Stimulated activated CD8-positive, alpha-beta memory T cell treated with anti-CD3 and anti-CD28 coated beads, Interleukin-15, amount 100 ng/mL, for 1 hour (primary cell): Measurements from ENCODE around the gene ZBTB47.

Source experiments
- DNase-seq: peaks from one replicate; pipeline ENCODE4 v3.0.0-alpha.2; 2020; ENCODE audit warnings: low read depth

ZBTB47 gene

DNA sequence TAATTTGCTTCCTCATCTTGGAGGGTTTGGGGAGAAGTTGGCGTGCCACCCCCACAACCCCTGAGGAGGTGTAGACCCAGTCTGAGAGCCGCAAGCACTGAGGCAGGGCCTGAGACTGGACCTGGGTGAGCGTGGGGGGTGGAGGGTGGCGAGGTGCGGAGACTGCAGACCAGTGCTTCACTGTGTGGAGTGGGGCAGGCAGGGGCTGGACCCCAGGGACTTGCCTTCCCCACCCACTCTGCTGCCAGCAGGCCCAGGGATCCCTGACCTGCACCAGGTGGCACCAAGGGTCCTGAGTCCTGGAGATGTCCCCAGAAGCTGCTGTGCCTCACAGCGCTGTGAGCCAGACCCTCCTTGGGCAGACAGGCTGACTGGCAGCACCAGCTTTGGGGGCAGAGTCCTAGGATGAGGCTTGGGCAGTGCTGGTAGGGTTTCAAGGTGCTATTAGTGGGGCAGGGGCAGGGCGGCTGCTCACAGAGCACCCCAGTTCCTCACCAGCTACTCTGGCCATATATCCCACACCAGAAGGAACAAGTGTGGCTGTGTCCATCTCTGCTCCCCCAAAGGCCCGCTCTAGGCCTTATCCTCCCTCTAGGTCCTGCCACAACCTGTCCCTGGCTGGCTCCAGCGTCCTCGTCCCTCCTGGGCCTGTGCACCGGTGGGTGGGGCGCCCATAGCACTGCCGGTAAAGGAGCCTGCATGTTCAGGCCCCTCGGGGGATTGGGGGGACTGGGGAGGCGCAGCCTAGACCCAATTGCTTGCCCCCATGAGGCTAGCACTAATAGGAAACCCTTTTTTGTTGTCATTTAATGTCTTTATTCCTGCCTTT is 11.8 kb downstream of the ZBTB47 start:
- DNase-seq: no peak

- DNase-seq: no peak
These were observed 12.5 kb downstream of the ZBTB47 start for GRCh38 chr3:42666022-42666421.

DNA sequence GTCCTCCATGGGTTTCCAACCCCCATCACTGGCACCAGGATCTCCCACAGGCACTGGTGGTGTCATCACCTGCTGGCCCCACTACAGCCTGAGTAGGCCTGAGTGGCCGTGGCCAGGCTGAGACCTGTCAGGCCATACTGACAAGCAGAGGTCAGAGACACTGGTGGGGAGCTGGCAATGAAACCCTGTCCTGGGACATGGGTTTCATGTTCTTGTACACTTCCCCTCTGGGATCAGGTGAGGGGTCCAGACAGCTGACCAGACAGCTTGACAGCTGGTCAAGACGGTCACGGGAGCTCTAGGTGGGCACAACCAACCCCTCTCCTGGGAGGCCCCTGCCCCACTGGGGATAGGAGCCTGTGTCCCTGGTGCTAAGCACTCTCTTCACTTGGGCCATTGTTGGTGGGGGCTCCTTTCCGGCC is 13.1 kb downstream of the ZBTB47 start:
- DNase-seq: no peak

- DNase-seq: no peak
These were observed 13.6 kb downstream of the ZBTB47 start for GRCh38 chr3:42667096-42667522.

GRCh38 chr3:42667523-42668412 is 14.3 kb downstream of the ZBTB47 start:
- DNase-seq: no peak

DNA sequence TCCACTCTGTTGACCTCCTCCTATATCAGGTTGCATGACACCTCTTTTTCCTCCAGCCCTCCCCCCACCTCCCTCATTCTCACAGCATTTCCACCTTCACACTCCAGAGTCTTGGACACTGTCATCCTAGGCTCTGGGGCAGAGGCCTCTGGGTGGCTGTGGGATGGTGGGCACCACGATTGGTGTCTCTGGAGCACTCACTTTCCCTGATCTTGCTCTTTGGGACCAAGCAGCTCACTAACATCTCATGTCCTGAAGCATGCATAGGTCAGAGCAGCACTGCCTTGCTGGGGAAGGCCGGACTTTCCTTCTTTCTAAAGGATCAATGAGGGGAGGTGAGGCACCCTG is 14.9 kb downstream of the ZBTB47 start:
- DNase-seq: no peak

DNA sequence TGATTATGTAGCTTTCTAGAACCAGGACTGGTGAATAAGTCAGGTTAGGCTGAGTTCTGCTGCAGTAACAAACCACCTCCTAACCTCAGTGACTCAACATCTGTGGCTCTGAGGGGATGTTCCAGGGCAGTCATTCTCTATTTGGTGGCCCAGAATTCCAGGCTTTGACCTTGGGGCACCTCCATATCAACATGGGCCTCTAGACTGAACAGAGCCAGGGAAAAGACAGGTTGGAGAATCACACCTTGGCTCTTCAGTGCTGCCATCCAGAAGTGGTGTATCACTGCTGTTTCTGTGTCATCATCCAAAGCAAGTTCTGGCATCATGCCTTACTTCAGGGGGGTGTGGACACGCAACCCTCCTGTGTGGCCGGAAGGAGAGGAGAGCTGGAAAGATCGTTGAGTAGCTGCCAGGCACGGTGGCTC is 15.3 kb downstream of the ZBTB47 start:
- DNase-seq: no peak

DNA sequence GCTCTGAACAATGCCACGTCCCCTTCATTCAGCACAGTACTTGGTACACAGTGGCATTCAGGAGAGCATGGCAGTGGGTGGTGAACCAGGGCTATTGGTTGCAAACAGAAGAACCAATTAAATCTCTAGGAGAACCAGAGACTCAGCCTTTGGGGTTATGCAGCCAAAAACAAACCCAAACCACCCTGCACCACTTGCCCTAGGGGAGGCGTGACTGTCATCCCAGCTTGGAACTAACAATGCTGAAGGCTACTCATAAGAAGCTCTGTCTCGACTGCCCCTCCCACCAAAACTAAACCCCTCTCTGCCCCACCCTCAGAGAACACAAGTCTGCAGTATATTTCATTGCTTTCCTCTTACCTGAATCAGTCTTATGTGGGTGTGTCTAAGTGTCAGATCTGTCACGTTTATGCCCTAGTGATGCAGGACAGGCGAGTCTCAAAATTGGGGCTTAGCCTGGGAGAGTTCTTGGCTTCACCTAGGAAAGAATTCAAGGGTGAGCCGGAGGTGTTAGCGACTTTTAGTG is 16.6 kb downstream of the ZBTB47 start:
- DNase-seq: no peak

GRCh38 chr3:42670670-42671069 is 17.2 kb downstream of the ZBTB47 start:
- DNase-seq: no peak

DNA sequence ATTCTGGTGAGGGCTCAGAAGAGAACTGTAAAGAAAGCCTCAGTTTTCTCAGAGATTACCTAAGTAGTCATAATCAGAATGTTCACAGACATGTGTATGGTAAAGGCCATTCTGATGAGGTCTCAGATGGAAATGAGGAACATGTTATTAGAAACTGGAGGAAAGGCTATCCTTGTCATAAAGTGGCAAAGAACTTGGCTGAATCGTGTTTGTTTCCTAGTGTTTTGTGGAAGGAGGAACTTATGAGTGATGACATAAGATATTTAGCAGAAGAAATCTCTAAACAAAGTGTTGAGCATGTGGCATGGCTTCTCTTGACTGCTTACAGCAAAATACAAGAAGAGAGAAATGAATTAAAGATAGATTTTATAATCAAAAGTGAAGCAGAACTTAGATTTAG is 19.0 kb downstream of the ZBTB47 start:
- DNase-seq: no peak

- no peak for DNase-seq
These were observed 19.6 kb downstream of the ZBTB47 start for GRCh38 chr3:42673082-42673481.

DNA sequence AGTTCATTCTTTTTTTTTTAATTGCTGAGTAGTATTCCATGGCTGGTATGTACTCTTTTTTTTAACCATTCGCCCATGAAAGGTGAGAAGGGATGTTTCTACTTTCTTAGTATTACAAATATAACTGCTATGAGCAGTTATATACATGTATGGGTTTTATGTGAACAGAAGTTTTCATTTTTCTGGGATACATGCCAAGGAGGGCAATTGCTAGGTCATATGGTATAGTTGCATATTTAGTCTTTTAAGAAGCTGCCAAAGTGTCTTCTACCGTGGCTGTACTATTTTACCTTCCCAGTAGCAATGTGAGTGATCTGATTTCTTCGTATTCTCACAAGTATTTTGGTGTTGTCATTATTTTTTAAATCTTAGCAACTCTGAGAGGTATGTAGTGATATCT is 20.6 kb downstream of the ZBTB47 start:
- DNase-seq: no peak

DNA sequence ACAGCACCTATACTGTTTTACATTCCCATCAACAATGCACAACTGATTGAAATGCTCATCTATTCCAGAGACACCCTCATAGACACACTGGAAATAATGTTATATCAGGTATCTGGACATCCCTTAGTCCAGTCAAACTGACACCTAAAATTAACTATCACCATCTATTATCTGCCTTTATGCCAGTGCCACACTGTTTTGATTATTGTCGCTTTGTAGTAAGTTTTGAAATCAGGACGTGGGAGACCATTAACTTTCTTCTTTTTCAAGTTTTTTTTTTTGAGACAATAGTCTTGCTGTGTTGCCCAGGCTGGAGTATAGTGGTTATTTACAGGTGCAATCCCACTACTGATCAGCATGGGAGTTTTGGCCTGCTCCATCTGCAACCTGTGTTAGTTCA is 22.4 kb downstream of the ZBTB47 start:
- no peak for DNase-seq

DNA sequence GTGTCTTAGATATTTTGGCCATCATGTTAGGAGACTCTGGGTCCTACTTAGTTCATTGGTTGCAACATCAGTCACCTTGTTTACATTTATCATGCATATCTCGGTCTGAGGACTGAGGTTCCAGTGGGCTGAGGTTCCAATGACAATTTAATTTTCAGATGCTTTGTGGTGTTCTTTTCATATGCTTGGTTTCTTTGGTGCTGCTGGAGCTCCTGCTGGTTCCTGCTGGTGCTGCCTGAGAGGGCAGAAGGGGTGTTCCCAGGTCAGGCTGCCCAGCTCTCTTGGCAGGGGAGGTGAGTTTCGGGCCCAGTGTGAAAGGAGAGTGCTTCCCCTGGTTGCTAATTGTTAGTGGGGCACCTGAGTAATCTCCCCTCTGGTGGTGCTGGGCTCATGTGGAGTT is 24.9 kb downstream of the ZBTB47 start:
- DNase-seq: no peak

GRCh38 chr3:42680271-42680670 is 26.8 kb downstream of the ZBTB47 start:
- DNase-seq: no peak

DNA sequence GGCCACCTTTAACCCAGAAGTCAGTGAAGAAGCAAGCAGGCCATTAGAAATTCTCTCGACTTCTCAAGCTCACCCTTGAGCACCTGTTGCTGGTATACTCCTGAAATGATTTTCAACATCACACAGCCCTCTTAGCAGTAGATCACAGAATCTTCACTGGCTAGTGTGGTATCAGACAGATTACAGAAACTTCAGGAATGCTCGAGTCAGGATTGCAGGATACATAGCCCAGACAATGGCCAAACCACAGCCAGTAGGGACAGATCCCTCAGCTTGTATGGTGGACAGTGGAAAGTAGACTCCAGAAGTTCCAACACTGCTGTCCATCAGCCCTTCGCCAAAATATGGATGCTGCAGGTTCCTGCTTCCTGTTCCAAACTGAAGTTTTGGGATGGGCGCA is 27.3 kb downstream of the ZBTB47 start:
- no peak for DNase-seq

DNA sequence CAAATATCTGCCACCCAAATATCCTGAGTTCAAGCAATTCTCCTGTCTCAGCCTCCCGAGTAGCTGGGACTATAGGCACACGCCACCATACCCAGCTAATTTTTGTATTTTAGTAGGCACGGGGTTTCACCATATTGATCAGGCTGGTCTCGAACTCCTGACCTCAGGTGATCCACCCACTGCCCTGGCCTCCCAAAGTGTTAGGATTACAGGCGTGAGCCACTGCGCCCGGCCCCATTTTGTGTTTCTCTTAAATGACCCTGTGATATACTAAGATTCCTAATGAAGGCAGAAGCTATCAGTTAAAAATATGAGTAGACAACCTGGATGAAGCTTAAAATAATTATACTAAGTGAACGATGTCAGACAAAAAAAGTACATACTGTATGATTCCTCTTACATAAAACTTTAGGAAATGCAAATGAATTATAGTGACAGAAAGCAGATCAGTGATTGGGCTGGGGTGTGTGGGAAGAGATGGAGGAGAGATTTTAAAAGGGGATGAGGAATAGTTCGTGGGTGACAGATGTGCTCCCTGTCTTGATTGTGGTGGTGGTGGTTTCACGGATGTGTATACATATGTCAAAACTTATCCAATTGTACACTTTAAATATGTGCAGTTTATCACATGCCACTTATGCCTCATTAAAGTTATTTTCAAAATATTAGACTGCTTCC is 28.0 kb downstream of the ZBTB47 start:
- no peak for DNase-seq

- no peak for DNase-seq
These were observed 29.0 kb downstream of the ZBTB47 start for GRCh38 chr3:42682301-42683070.

GRCh38 chr3:42683875-42684598 is 30.5 kb downstream of the ZBTB47 start:
- DNase-seq: no peak

- DNase-seq: no peak
These were observed 31.3 kb downstream of the ZBTB47 start for GRCh38 chr3:42684632-42685362.
